H1 (cell line): ENCODE data around the gene CABP2.
"Not testable (repeated sequence)": the region's sequence is repeated elsewhere in the genome, so short reads cannot be mapped to it uniquely, and the experiment has no call there.

Experiments used
- ATF2 ChIP-seq: IDR thresholded peaks from 2 replicates; pipeline ENCODE4 v1.6.1; 2012; ENCODE audit warnings: low read length, inconsistent platforms
- CTCF ChIP-seq, 3 experiments: IDR thresholded peaks; 1 replicate in 2 of 3; 2 replicates in 1 of 3; pipeline versions ENCODE4 v1.5.1 to v1.6.1; 2011; ENCODE audit warnings: low read length in 3 of 3, mild to moderate bottlenecking in 3 of 3, inconsistent platforms in 2 of 3, low read depth in 1 of 3, moderate library complexity in 1 of 3; ENCODE audit not compliant: insufficient read depth in 1 of 3; ENCODE audit errors: control extremely low read depth in 1 of 3
- EP300 ChIP-seq, 2 experiments: IDR thresholded peaks; 1 replicate in 1 of 2; 2 replicates in 1 of 2; pipeline ENCODE4 v1.6.1; 2011 to 2012; ENCODE audit warnings: low read depth in 2 of 2, low read length in 2 of 2, mild to moderate bottlenecking in 2 of 2, borderline replicate concordance in 1 of 2, inconsistent platforms in 1 of 2, moderate library complexity in 1 of 2
- GABPA ChIP-seq: IDR thresholded peaks from 2 replicates; pipeline ENCODE4 v1.6.1; 2011; ENCODE audit warnings: mild to moderate bottlenecking, low read length, moderate library complexity, borderline replicate concordance; ENCODE audit not compliant: insufficient read depth
- HDAC6 ChIP-seq: IDR thresholded peaks from one replicate; pipeline ENCODE4 v1.7.1; 2012; ENCODE audit warnings: low read depth, mild to moderate bottlenecking, inconsistent platforms, low read length, moderate library complexity
- JUN ChIP-seq: IDR thresholded peaks from 2 replicates; pipeline ENCODE4 v1.6.1; 2011; ENCODE audit warnings: low read depth, mild to moderate bottlenecking, improper control_type of control experiment, low read length
- POLR2A ChIP-seq, 2 experiments: IDR thresholded peaks; 1 replicate in 1 of 2; 2 replicates in 1 of 2; pipeline ENCODE4 v1.6.1; 2011; ENCODE audit warnings: low read depth in 2 of 2, low read length in 2 of 2, mild to moderate bottlenecking in 2 of 2; ENCODE audit errors: control extremely low read depth in 1 of 2
- POLR2AphosphoS5 ChIP-seq: IDR thresholded peaks from 2 replicates; pipeline ENCODE4 v1.6.1; 2011; ENCODE audit warnings: low read depth, low read length
- RFX5 ChIP-seq: IDR thresholded peaks from 2 replicates; pipeline ENCODE4 v1.6.1; 2011; ENCODE audit warnings: low read depth, low read length, improper control_type of control experiment, borderline replicate concordance
- SIN3A ChIP-seq, 2 experiments: IDR thresholded peaks in 1 of 2; conservative IDR thresholded peaks in 1 of 2; 2 replicates each; pipeline ENCODE4 v1.6.1; 2011 to 2012; ENCODE audit warnings: low read length in 2 of 2, improper control_type of control experiment in 1 of 2, low read depth in 1 of 2, mild to moderate bottlenecking in 1 of 2
- YY1 ChIP-seq: IDR thresholded peaks from 2 replicates; pipeline ENCODE4 v1.6.1; 2011; ENCODE audit warnings: low read depth, mild to moderate bottlenecking, low read length

- TF ChIP-seq YY1; HDAC6; GABPA; RFX5; EP300 (IDR thresholded peaks at IDR 0.05; ENCODE audit: borderline replicate concordance in 1 of 2, low read depth in 2 of 2, low read length in 2 of 2); CTCF (IDR thresholded peaks at IDR 0.05; ENCODE audit: control extremely low read depth in 1 of 3, insufficient read depth in 1 of 3, low read depth in 1 of 3, low read length in 3 of 3); POLR2A (IDR thresholded peaks at IDR 0.05; ENCODE audit: control extremely low read depth in 1 of 2, low read depth in 2 of 2, low read length in 2 of 2); POLR2AphosphoS5; JUN; ATF2; SIN3A (conservative IDR thresholded peaks at IDR 0.05 in 1 of 2, IDR thresholded peaks at IDR 0.05 in 1 of 2; ENCODE audit: low read depth in 1 of 2, low read length in 2 of 2): not testable (repeated sequence)
Measured at GRCh38 chr11:67548112-67548511, 24.9 kb upstream of the CABP2 start.
